GM06990 (cell line): ENCODE data around the gene EVI5L.

ENCODE experiments used
- DNase-seq: peaks from one replicate; pipeline ENCODE4 v3.0.0-alpha.2; 2011; ENCODE audit not compliant: insufficient read length; ENCODE audit errors: extremely low read depth
- H3K27me3 ChIP-seq: replicated peaks from 2 replicates; pipeline ENCODE4 v1.6.0; 2011; ENCODE audit warnings: low read length; ENCODE audit not compliant: control insufficient read depth, insufficient read depth
- H3K36me3 ChIP-seq: 2 replicates; pipeline ENCODE4 v1.5.1; 2011; ENCODE audit warnings: low read length; ENCODE audit not compliant: control insufficient read depth, insufficient read depth
- H3K4me3 ChIP-seq: replicated peaks from 2 replicates; pipeline ENCODE4 v1.5.1; 2011; ENCODE audit warnings: low read depth, mild to moderate bottlenecking, control low read depth, low read length
- TF ChIP-seq, protein P1 (sequence below): IDR thresholded peaks from 2 replicates; pipeline ENCODE4 v1.5.1; 2011; ENCODE audit warnings: low read length, control low read depth, mild to moderate bottlenecking, inconsistent platforms; ENCODE audit not compliant: insufficient read depth, poor library complexity, severe bottlenecking

EVI5L gene

DNA sequence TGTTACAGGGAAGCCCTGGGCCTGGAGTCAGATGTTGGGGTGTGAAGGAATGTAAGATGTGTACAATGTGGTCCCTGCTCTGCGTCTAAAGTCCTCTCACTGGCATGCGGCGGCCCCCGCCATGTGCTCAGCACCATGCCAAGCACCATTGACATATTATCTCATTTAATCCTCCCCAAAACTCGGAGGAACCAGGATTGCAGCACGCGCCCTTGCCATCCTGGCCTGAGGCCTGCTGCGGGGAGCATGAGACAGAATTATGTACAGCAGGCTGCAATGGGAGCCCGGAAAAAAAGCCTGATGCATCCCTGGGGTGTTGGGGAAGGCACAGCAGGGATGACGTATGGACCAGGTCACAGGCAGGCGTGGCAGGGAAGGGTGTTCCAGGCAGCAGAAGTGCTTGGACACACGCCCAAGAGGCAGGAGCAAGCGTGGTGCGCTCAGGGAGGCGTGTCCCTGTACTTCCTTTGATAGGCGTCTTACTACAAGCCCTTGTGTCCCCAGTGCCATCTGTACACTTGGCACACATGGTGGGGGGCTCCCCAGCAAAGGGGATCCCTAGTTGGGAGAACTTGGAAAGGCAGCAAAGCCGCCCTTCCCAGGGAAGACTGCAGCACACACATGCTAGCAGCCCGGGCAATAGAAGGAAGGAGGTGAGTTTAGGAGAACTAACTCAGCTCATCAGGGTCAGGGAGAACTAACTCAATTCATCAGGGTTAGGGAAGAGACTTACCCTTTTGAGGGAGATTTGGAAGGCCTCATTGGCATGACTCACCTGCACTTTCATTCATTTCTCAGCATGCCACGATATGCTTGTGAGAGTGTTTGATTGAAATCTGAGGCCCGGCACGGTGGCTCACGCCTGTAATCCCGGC is 3.4 kb downstream of the EVI5L start:
- H3K4me3 ChIP-seq, result no peak overlapping the region
- TF ChIP-seq, protein P1, sequence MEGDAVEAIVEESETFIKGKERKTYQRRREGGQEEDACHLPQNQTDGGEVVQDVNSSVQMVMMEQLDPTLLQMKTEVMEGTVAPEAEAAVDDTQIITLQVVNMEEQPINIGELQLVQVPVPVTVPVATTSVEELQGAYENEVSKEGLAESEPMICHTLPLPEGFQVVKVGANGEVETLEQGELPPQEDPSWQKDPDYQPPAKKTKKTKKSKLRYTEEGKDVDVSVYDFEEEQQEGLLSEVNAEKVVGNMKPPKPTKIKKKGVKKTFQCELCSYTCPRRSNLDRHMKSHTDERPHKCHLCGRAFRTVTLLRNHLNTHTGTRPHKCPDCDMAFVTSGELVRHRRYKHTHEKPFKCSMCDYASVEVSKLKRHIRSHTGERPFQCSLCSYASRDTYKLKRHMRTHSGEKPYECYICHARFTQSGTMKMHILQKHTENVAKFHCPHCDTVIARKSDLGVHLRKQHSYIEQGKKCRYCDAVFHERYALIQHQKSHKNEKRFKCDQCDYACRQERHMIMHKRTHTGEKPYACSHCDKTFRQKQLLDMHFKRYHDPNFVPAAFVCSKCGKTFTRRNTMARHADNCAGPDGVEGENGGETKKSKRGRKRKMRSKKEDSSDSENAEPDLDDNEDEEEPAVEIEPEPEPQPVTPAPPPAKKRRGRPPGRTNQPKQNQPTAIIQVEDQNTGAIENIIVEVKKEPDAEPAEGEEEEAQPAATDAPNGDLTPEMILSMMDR, result no peak
- H3K36me3 ChIP-seq, result no peaks in the 10 kb centered on the region
- no peak for DNase-seq
- no peaks in the 10 kb centered on the region for H3K27me3 ChIP-seq

DNA sequence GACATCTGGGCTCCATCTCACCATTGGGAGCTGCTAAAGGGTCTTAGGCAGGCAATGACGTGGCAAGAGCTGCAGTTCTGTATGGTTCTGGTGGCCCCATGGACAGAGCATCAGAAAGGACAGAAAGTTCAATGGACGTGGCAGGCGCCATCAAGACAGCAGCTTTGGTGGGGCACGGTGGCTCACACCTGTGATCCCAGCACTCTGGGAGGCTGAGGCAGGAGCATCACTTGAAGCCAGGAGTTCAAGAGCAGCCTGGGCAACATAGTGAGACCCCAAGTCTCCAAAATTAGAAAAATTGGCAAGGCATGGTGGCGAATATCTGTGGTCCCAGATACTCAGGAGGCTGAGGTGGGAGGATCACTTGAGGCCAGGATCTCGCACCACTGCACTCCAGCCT is 9.5 kb downstream of the EVI5L start:
- no peak overlapping the region for H3K4me3 ChIP-seq
- no peaks in the 10 kb centered on the region for H3K36me3 ChIP-seq
- H3K27me3 ChIP-seq, result no peaks in the 10 kb centered on the region
- TF ChIP-seq, protein P1, result no peak
- no peak for DNase-seq

DNA sequence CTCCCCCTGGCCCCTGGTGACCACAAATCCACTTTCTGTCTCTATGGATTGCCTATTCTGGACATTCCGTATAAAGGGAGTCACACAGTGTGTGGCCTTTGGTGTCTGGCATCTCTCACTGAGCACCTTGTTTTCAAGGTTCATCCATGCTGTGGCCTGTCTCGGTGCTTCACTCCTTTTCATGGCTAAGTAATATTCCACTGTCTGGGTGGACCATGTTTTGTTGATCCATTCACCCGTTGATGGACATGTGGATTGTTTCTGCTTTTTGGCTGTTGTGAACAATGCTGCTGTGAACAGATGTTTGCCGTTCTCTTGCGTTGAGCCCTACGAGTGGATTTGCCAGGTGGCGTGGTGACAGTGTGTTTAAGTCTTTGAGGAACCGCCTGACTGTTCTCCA is 10.6 kb downstream of the EVI5L start:
- Histone ChIP-seq H3K36me3 (no peaks in the 10 kb centered on the region), H3K4me3 (no peak overlapping the region), H3K27me3 (no peaks in the 10 kb centered on the region)
- TF ChIP-seq, protein P1, result no peak
- no peak for DNase-seq

DNA sequence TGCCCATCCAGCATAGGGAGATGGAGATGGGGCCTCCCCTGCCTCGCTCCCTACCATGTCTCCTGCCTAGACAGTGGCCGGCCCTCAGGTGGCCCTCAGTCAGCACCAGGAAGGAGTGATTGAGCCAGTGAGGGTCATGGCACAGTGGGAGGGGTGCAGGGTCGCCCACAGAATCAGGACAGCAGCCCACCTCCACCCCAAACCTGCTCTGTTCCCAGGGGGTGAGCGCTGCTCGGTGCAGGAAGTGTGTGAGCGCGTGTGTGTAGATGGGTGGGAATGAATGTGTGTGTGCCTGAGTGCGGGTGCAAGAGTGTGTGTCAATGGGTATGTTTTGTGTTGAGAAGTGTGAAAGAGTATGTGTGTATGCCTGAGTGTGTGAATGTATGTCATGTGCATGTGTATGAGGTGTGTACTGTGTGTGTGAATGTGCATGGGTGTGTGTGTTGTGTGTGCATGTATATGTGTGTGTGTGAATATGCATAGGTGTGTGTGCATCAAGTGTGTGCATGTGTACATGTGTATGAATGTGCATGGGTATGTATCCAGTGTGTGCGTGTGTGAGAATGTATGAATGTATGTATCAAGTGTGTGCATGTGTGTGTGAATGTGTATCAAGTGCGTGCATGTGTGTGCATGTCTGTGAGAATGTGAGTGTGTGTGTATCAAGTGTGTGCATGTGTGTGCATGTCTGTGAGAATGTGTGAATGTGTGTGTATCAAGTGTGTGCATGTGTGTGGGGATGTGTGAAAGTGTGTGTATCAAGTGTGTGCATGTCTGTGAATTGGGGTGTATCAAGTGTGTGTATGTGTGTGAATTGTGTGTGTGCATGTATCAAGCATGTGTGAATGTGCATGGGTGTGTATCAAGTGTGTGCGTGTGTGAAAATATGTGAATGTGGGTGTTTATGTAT is 12.0 kb downstream of the EVI5L start:
- TF ChIP-seq, protein P1, result no peak
- Histone ChIP-seq H3K27me3 (no peaks in the 10 kb centered on the region), H3K36me3 (no peaks in the 10 kb centered on the region), H3K4me3 (no peak overlapping the region)
- DNase-seq, result no peak

DNA sequence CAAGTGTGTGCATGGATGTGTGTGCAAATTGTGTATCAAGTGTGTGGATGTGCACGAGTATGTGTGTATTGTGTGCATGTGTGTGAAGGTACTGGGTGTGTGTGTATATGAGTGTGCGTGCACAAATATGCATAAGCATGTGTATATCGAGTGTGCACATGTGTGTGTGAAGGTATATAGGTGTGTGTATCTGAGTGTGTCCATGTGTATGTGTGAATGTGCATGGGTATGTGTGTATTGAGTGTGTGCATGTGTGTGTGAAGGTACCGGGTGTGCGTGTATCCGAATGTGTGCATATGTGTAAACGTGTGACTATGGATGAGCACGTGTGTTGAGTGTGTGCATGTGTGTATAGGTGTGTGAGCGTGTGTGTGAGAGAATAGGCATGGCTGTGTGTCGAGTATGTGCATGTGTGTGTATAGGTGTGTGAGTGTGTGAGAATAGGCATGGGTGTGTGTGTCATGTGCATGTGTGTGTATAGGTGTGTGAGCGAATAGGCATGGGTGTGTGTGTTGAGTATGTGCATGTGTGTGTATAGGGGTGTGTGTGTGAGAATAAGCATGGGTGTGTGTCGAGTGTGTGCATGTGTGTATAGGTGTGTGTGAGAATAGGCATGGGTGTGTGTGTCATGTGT is 12.8 kb downstream of the EVI5L start:
- Histone ChIP-seq H3K27me3 (no peaks in the 10 kb centered on the region), H3K4me3 (no peak overlapping the region), H3K36me3 (no peaks in the 10 kb centered on the region)
- TF ChIP-seq, protein P1, result no peak
- DNase-seq, result no peak
